ENCODE data around the gene PAX2. TPM values are rescaled to one million over a fixed set of nuclear protein-coding genes. Genes with fewer than 3 reads are reported as not detected.

The PAX2 gene
- total RNA-seq, 1 experiment from 2014 or later, result not detected

DNA sequence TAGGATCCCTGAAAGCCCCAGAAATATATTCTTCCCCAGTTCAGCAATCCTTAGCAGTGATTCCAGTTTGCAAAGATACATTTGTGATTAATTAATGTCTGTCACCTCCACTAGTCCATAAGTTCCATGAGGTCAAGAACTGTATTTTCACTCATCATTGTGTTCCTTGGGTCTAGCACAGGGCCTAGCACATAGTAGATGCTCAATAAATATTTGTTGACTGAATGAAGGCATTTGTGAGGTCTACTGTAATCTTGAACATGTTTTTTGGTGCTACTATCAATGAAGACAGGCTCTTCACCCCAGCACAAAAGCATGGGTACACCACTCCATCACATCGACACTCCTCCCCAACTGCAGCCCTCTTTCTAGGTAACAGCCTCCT lies 30.8 kb upstream of the PAX2 start:
- no peaks in the 10 kb centered on the region for H3K36me3 Mint-ChIP-seq (ENCODE audit: insufficient read depth in 1 of 3, low read depth in 3 of 3)
- H2AK5ac ChIP-seq (ENCODE audit: insufficient read length, low read length), result no peak overlapping the region
- H3K4me3 Mint-ChIP-seq, result peak overlapping the region in 1 of 2 experiments; percentile 79; a peak in 3 of 5 replicates
- no peaks in the 10 kb centered on the region for H3K79me2 ChIP-seq (ENCODE audit: insufficient read depth, low read length)
- no peak overlapping the region for H4K91ac ChIP-seq (ENCODE audit: insufficient read length, low read depth, low read length)
- H3K27ac Mint-ChIP-seq, result no peak overlapping the region
- H3K79me1 ChIP-seq (ENCODE audit: insufficient read depth, low read depth, low read length, poor library complexity, severe bottlenecking), result no peaks in the 10 kb centered on the region
- H3K27me3 ChIP-seq (ENCODE audit: insufficient read depth, low read length), result peaks cover 71% of the 10 kb centered on the region
- H2AFZ ChIP-seq (ENCODE audit: low read length), result no peak overlapping the region
- H3K27ac ChIP-seq (ENCODE audit: insufficient read length, low read depth, low read length), result no peak overlapping the region
- no peaks in the 10 kb centered on the region for H4K20me1 ChIP-seq (ENCODE audit: control insufficient read depth, insufficient read depth, insufficient read length)
- H3K4me2 ChIP-seq (ENCODE audit: insufficient read depth, insufficient read length, low read length), result no peak overlapping the region
- DNase-seq, result no peak
- no peaks in the 10 kb centered on the region for H3K4me1 ChIP-seq (ENCODE audit: insufficient read depth, low read length)
- H2BK15ac ChIP-seq (ENCODE audit: low read depth, low read length), result no peak overlapping the region
- H3K9me3 ChIP-seq (ENCODE audit: control insufficient read depth, low read depth, low read length), result no peaks in the 10 kb centered on the region
- no peak overlapping the region for H4K8ac ChIP-seq (replicated peaks; ENCODE audit: insufficient read length, low read depth, low read length)
- H3K9ac ChIP-seq (ENCODE audit: extremely low read depth, insufficient read length, low read length), result no peak overlapping the region
- H2BK120ac ChIP-seq (ENCODE audit: low read depth, low read length, poor library complexity, severe bottlenecking), result no peak overlapping the region
- no peak overlapping the region for H3K18ac ChIP-seq (ENCODE audit: insufficient read length, low read depth, low read length)
- peaks cover 3 to 4% of the 10 kb centered on the region in 2 experiments; a peak in 3 of 5 replicates for H3K9me3 Mint-ChIP-seq
- no CpG with 5 or more reads among the region's 1 CpG for WGBS (ENCODE audit: extremely low coverage, insufficient read length, low lambda C conversion rate)
- H3K56ac ChIP-seq (ENCODE audit: insufficient read length, low read depth, low read length), result no peak overlapping the region
- no peak overlapping the region for H3K14ac ChIP-seq (ENCODE audit: insufficient read depth, low read length)
- no peak overlapping the region for H2BK12ac ChIP-seq (ENCODE audit: insufficient read length, low read depth, low read length)
- H3K4me1 Mint-ChIP-seq, result peaks cover 10 to 20% of the 10 kb centered on the region in 2 experiments
- no peak overlapping the region for H3K23ac ChIP-seq (ENCODE audit: insufficient read length, low read depth, low read length)
- no peak overlapping the region for H2BK5ac ChIP-seq (ENCODE audit: insufficient read length, low read length)
- H3K27me3 Mint-ChIP-seq (ENCODE audit: low read depth), result peaks cover 100% of the 10 kb centered on the region
- no peak overlapping the region for H2BK20ac ChIP-seq (ENCODE audit: low read depth, low read length, poor library complexity, severe bottlenecking)
- H3K23me2 ChIP-seq (ENCODE audit: insufficient read length, low read depth, low read length, poor library complexity, severe bottlenecking), result peaks cover 13% of the 10 kb centered on the region
- TF ChIP-seq, protein P1, sequence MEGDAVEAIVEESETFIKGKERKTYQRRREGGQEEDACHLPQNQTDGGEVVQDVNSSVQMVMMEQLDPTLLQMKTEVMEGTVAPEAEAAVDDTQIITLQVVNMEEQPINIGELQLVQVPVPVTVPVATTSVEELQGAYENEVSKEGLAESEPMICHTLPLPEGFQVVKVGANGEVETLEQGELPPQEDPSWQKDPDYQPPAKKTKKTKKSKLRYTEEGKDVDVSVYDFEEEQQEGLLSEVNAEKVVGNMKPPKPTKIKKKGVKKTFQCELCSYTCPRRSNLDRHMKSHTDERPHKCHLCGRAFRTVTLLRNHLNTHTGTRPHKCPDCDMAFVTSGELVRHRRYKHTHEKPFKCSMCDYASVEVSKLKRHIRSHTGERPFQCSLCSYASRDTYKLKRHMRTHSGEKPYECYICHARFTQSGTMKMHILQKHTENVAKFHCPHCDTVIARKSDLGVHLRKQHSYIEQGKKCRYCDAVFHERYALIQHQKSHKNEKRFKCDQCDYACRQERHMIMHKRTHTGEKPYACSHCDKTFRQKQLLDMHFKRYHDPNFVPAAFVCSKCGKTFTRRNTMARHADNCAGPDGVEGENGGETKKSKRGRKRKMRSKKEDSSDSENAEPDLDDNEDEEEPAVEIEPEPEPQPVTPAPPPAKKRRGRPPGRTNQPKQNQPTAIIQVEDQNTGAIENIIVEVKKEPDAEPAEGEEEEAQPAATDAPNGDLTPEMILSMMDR (conservative IDR thresholded peaks at IDR 0.05), result no peak
- no peak overlapping the region for H3T11ph ChIP-seq (ENCODE audit: low read length)
- no peak overlapping the region for H3K4ac ChIP-seq (ENCODE audit: low read depth, low read length)
- H4K5ac ChIP-seq (ENCODE audit: insufficient read length, low read depth, low read length), result no peak overlapping the region
